HL-60/S4 treated with retinoic acid at 250 ng/mL for 4 days and 3 days (cell line): ENCODE measurements around the gene AKAP6.
"Not testable (repeated sequence)": the region's sequence is repeated elsewhere in the genome, so short reads cannot be mapped to it uniquely, and the experiment has no call there.

Experiments
- in situ Hi-C: fragments of 300-500 bp; cut with MboI; formaldehyde crosslinking; loops from 2 replicates; pipeline ENCODE4 v1.7.0; 2022; ENCODE audit warnings: low sequenced_read_pairs

The AKAP6 gene

GRCh38 chr14:32784405-32784804 is 455.3 kb downstream of the AKAP6 start:
- in situ Hi-C loops, result no loop called here

GRCh38 chr14:32785585-32785984 is 456.5 kb downstream of the AKAP6 start:
- in situ Hi-C loops, result no loop called here

- in situ Hi-C loops, result no loop called here
Observed at GRCh38 chr14:32786886-32787285, 457.8 kb downstream of the AKAP6 start.

GRCh38 chr14:32793033-32793432 is 463.9 kb downstream of the AKAP6 start:
- in situ Hi-C loops, result not testable (repeated sequence)

- in situ Hi-C loops, result no loop called here
Observed at GRCh38 chr14:32800320-32800719, 471.2 kb downstream of the AKAP6 start.

GRCh38 chr14:32802295-32802694 is 473.2 kb downstream of the AKAP6 start:
- in situ Hi-C loops, result no loop called here

GRCh38 chr14:32805979-32806378 is 476.9 kb downstream of the AKAP6 start:
- in situ Hi-C loops, result no loop called here

GRCh38 chr14:32808644-32809043 is 479.5 kb downstream of the AKAP6 start:
- in situ Hi-C loops, result no loop called here

GRCh38 chr14:32809255-32809654 is 480.2 kb downstream of the AKAP6 start:
- in situ Hi-C loops, result no loop called here

- in situ Hi-C loops, result no loop called here
Observed at GRCh38 chr14:32813401-32813800, 484.3 kb downstream of the AKAP6 start.

GRCh38 chr14:32814721-32815120 is 485.6 kb downstream of the AKAP6 start:
- in situ Hi-C loops, result no loop called here

GRCh38 chr14:32816588-32816987 is 487.5 kb downstream of the AKAP6 start:
- in situ Hi-C loops, result no loop called here

- in situ Hi-C loops, result no loop called here
Observed at GRCh38 chr14:32817780-32818179, 488.7 kb downstream of the AKAP6 start.

GRCh38 chr14:32818581-32818980 is 489.5 kb downstream of the AKAP6 start:
- in situ Hi-C loops, result no loop called here

- in situ Hi-C loops, result no loop called here
Observed at GRCh38 chr14:32820181-32820580, 491.1 kb downstream of the AKAP6 start.

GRCh38 chr14:32820682-32821081 is 491.6 kb downstream of the AKAP6 start:
- in situ Hi-C loops, result no loop called here

- in situ Hi-C loops, result no loop called here
Observed at GRCh38 chr14:32821964-32822653, 493.0 kb downstream of the AKAP6 start.

GRCh38 chr14:32823706-32824105 is 494.6 kb downstream of the AKAP6 start:
- in situ Hi-C loops, result no loop called here

GRCh38 chr14:32824195-32824594 is 495.1 kb downstream of the AKAP6 start:
- in situ Hi-C loops, result no loop called here

- in situ Hi-C loops, result no loop called here
Observed at GRCh38 chr14:32825058-32825457, 496.0 kb downstream of the AKAP6 start.

- in situ Hi-C loops, result no loop called here
Observed at GRCh38 chr14:32826404-32827082, 497.4 kb downstream of the AKAP6 start.

GRCh38 chr14:32827514-32827913 is 498.4 kb downstream of the AKAP6 start:
- in situ Hi-C loops, result no loop called here

GRCh38 chr14:32835924-32836323 is 506.8 kb downstream of the AKAP6 start:
- in situ Hi-C loops, result no loop called here
